DMS79 (cell line): Measurements from ENCODE around the gene ITGB7.
A peak's percentile ranks its signal among the peaks of the same experiment; 100 is the strongest.

ENCODE experiments used
- DNase-seq: peaks from one replicate; lab custom pipeline; 2025; lab: John Stamatoyannopoulos, UW

Gene ITGB7

DNA sequence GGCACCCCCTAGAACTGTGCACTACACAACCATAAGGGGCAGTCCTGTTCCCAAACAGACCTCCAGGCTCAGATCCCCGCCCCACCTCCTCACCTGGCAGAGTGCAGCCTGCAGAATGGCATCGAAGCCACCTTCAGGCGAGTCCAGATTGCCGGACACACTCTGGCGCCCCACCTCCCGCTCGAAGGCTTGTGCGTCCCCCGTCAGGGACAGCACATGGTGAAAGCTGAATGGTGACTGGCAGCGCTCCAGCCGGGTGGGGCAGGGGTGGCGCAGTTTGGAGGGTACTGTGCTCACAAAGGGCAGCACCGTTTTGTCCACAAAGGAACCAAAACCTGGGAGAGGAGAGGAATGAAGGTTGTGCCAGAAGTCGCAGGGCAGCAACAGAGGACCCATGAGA, 10.6 kb downstream of the ITGB7 start:
- DNase-seq: no peak

DNA sequence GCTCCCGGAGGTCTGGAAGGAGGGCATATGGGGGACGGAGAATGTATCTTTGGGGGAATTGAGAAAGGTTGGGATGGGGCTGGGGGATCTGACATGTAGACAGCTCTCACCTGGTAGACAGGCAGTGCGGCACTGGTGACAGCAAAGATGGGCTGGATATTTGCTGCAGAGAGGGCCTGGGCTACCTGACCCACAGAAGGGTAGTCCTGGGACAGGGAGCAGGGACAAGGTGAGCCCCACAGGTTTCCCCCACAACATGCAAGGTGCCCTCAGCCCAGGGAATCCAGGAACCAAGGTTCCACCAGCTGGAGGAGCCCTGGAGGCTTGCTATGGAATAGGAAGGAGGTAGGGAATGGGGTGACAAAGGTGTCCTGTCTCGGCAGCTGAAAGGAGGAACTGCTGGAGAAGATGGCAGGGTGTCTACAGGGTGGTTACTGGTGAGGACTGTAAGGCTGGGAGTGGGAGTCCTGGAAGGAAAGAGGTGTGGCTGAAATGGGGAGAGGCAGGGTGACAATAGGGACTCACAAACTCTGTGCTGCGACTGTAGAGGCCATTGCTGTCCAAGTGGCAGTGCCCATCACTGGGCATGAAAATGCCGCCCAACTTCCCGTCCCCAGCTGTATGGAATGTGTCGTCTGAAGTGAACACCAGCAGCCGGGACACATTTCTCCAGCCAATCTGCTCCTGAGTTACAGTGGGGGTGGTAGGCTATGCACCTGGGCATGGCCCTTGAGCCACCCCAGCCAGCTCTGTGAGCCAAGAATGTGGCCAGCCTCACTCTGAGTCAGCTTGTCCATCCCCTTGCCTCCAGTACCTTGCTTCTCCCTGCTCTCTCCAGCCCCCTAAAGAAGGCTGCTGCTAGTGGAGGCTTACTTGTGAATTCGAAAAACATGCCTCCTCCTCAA, 11.3 kb downstream of the ITGB7 start:
- no peak for DNase-seq

DNA sequence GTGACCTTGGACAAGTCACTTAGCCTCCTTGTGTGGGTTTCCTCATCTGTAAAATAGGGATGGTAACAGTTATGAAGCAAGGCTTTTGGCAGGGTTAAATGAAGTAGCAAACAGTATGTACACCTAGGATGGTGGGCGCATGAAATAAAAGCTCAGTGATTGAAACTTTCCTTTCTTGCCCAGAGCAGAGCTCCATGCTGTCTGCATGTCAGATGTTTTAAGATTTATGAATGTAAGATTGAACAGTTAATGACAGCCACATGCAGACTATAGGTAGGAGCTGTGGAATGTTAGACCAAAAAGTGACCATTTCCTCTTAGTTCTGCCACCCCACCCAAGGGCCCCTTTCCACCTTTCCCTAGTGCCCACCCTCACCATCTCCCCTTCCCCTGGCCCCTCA, 12.1 kb downstream of the ITGB7 start:
- no peak for DNase-seq

DNA sequence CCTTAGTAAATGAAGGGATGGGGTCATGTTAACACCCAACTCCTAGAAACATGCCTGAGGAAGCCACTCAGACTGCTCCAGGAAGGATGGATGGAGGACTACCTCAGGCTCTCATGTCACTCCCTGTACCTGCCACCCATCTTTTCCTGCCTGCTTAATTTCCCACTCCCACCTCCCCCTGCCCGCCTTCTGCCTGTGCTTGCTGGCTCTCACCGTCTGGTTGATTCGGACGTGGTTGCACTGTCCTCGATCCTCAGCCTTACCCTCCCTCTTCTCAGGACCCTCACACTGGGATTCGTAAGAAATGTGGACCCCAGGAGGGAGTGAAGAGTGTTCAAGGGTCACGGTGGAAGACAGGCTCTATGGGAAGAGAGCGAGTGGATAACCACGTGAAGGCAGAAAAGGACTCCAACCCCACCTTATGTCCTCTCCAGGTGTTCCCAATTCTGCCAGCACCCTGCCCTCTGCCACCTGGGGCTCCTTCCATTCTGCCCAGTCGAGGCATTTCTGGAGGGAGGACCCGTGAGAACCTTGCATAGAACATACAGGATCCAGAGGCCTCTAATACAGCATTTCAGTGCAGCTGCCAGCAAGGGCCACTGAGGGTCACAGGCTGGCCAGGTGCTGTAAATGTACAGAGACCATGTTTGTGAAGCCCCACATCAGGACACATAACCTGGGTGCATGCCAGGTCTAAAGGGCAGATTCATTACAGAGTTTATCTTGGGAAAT, 12.9 kb downstream of the ITGB7 start:
- DNase-seq: no peak

- DNase-seq: no peak
Measured at GRCh38 chr12:53193040-53193439, 14.0 kb downstream of the ITGB7 start.

- no peak for DNase-seq
Measured at GRCh38 chr12:53192531-53193021, 14.5 kb downstream of the ITGB7 start.

DNA sequence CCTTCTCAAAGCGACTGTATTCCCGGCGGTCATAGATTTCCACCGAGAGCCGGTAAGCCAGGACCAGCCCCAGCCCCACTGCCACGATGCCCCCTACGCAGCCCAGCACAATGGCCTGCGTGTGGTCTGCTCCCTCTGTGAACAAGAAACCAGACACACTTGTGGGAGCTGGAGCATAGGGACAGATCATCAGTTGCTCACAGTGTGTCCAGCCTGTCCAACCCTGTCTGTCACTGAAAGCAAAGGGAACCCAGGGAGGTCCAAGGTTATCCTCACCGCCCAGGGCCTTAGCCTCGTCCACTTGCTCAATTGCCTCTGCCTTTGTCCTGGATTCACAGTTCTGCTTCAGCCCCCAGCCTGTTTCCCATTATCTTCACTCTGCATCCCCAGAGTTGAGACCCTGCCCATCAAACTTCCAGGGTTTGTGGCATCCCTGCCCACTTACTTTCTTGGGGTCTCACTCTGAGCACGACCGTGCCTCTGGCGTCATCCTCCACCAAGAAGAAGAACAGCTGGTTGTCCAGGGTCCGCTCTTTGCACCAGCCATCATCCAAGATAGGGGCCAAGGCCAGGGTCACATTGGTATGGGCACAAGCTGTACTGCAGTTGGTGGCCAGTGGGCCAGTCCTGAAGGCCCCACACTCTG, 15.0 kb downstream of the ITGB7 start:
- DNase-seq: no peak

DNA sequence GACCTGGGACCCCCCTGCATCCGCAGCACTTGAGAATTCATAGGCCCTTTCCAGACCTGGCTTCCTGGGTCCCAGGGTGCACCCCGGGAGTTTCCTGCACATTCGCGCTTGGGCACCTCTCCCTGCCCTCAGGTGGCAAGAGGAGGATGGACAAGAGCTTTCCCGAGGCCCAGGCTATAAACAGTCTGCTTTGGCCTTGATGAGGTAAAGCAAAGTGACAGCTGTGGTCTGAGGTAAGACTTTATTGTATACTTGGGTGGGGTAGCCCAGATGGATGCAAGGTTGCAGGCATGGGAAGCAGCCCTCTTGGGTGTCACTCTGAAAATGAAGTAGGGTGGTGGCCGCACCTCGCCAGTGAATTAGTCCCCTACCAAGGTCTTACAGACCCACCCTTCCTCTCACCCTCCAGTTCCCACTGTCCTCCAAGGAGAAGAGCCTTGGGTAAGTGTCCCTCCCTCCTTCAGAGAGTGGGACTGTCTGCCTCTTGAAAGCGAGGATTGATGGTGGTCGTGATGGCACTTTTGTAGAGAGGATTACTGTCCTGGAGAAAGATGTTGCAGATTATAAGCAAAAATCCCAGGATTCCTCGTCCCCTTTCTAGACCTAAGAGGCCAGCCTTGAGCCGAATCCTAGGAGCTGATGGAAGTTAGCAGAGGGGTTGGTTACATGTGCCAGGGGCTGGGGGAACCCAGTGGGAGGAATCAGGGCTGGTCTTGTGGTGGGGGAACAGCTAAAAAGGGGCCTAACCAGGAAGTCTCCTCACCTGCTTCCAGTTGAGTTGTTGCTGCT, 15.8 kb downstream of the ITGB7 start:
- DNase-seq: no peak

- peak; percentile 11 for DNase-seq
Measured at GRCh38 chr12:53190108-53190729, 16.8 kb downstream of the ITGB7 start.

DNA sequence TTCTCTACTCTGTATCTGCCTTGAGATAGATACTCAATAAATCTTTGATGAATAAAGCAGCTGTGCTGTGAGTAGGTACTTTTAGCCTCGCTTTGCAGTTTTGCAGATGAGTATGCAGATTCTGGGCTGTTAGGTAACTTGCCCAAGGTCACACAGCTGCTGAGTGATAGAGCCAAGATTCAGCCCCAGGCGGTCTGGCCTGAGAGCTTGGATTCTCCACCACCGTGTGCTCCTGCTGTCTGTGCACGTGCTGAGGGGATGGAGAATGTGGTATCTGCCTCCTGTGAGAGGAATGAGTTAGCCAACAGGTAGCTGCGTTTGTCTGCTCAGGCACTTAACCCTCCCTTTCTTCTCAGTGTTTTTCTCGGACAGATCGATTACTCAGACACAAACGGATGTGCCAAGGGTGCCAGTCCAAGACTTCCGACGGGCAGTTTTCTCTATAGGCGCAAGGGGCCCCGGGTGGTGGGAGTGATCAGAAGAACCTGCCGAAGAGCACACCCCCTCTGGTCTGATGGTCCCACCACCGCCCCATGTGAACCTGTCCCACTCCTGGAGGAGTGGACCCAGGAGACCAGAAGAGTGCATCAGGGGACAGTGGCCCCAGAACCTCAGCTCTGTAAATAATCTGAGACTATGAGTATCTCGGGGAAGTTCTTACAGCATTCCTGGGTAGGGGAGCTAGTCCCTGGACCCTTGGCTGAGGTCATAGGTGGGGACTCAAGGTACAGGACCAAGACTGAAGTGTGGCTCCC, 19.7 kb downstream of the ITGB7 start:
- no peak for DNase-seq

DNA sequence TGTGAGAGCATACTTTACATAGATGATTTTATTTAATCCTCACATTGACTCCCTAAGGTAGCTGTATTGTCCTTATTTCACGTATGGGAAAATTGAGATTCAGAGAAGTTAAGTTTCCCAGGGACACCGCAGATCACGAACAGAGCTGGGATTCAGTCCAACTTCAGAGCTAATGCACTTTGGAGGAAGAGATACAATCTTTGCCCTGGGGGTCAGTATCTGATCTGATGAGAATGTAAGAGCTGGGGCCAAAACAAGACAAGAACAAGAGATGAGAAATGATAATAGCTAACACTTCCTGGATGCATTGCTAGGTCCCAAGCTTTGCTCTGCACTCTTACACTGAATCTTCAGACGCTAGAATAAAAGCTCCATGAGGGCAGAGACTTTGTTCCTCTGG, 20.3 kb downstream of the ITGB7 start:
- DNase-seq: no peak

DNA sequence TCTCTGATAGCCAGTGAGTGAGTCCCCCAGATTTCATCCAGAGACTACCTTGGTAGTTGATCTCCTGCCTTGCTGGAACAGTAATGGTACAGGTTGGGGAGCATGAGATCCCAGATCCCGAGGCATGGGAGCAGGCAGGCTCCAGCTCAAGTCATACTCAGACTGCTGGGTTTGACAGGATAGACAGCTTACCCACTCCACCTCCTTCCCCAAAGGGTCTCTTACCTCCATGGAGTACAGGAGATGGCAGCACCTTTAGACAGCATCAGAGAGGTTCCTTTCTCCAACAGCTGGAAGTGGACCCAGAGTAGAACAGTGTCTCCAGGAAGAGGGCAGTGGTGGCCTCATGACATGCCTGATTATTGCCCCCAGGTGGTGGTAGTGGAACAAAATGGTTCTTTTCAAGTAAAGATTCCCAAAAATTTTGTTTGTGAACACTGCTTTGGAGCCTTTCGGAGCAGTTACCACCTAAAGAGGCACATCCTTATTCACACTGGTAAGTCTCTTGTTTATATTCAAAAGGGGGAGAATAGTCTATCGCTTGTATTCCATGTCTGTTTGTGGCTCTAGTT, 21.4 kb downstream of the ITGB7 start:
- DNase-seq: no peak

- DNase-seq: no peak
Measured at GRCh38 chr12:53184828-53185227, 22.2 kb downstream of the ITGB7 start.

- DNase-seq: no peak
Measured at GRCh38 chr12:53182903-53183302, 24.1 kb downstream of the ITGB7 start.

- no peak for DNase-seq
Measured at GRCh38 chr12:53181935-53182334, 25.1 kb downstream of the ITGB7 start.

- peak; percentile 28 for DNase-seq
Measured at GRCh38 chr12:53180931-53181645, 26.0 kb downstream of the ITGB7 start.

- peak; percentile 90 for DNase-seq
Measured at GRCh38 chr12:53180220-53180930, 26.7 kb downstream of the ITGB7 start, which contains the start of the genes CSAD and ZNF740. Gene CSAD, minus strand, starts transcription at chr12:53180925. Its CDS starts 7,455 bp downstream, at chr12:53173470. Gene ZNF740, plus strand, starts transcription at chr12:53180722. Its CDS starts 1,262 bp downstream, at chr12:53181984.

GRCh38 chr12:53179687-53180219, 27.3 kb downstream of the ITGB7 start:
- peak; percentile 27 for DNase-seq
